Heart left ventricle (tissue), 16 donors: ENCODE results near the gene C19orf73. TPM values are rescaled to one million over a fixed set of nuclear protein-coding genes. Genes with fewer than 3 reads are reported as not detected.

Experiments
- ATAC-seq, 4 donors: fragments of 200-7000 bp; cut with Tn5 transposase; one replicate each; pipeline ENCODE4 v1.9.1; 2020 to 2022; ENCODE audit warnings: moderate library complexity in 4 of 4, mild to moderate bottlenecking in 3 of 4, moderate number of reproducible peaks in 1 of 4
- DNase-seq, 5 donors: peaks; one replicate each; pipeline ENCODE4 v3.0.0-alpha.2; 2020
- H3K27ac ChIP-seq, 12 donors: fragments of 200-600 bp; sonication (generic) in 4 of 12; one replicate each; pipeline versions ENCODE4 v1.5.0 to v1.8.0; 2016 to 2022; ENCODE audit warnings: mild to moderate bottlenecking in 2 of 12
- H3K27me3 ChIP-seq, 9 donors: fragments of 200-600 bp; sonication (generic) in 2 of 9; one replicate each; pipeline versions ENCODE4 v1.5.1 to v1.8.0; 2016 to 2022; ENCODE audit warnings: mild to moderate bottlenecking in 3 of 9
- H3K36me3 ChIP-seq, 9 donors: fragments of 200-600 bp; sonication (generic) in 2 of 9; one replicate each; pipeline versions ENCODE4 v1.5.0 to v1.8.0; 2018 to 2022; ENCODE audit warnings: mild to moderate bottlenecking in 2 of 9
- H3K4me1 ChIP-seq, 12 donors: fragments of 200-600 bp; sonication (generic) in 4 of 12; one replicate each; pipeline versions ENCODE4 v1.5.0 to v1.8.0; 2016 to 2022; ENCODE audit warnings: mild to moderate bottlenecking in 3 of 12
- H3K4me3 ChIP-seq, 12 donors: fragments of 200-600 bp; sonication (generic) in 4 of 12; one replicate each; pipeline versions ENCODE4 v1.5.0 to v1.8.0; 2017 to 2022; ENCODE audit warnings: mild to moderate bottlenecking in 9 of 12, moderate library complexity in 4 of 12
- H3K9me3 ChIP-seq, 12 donors: fragments of 200-600 bp; sonication (generic) in 4 of 12; one replicate each; pipeline versions ENCODE4 v1.5.0 to v1.8.0; 2016 to 2022; ENCODE audit warnings: mild to moderate bottlenecking in 1 of 12
- CTCF ChIP-seq, 12 donors: fragments of 200-600 bp; sonication (generic) in 4 of 12; IDR thresholded peaks; one replicate each; pipeline versions ENCODE4 v1.5.0 to v1.8.0; 2018 to 2022; ENCODE audit warnings: antibody characterized with exemption in 12 of 12, mild to moderate bottlenecking in 5 of 12
- POLR2A ChIP-seq, 2 donors: fragments of 450-650 bp; IDR thresholded peaks; one replicate each; pipeline ENCODE4 v1.6.1; 2017; ENCODE audit warnings: antibody characterized with exemption in 2 of 2, mild to moderate bottlenecking in 2 of 2, moderate library complexity in 2 of 2
- WGBS, 4 donors: extraction: QIAGEN DNeasy Blood & Tissue Kit in 2 of 4; methylation state at CpG; one replicate each; pipeline versions ENCODE4 v1.1.5 to v1.1.7; 2013 to 2018; 5-methylcytosine and 5-hydroxymethylcytosine counted together
- intact Hi-C, 10 donors: fragments of 100-400 bp; cut with DNase I; formaldehyde crosslinking; loops; one replicate each; pipeline versions ENCODE4 v1.11.1 to v1.14.2; 2022
- polyA plus RNA-seq, 2 donors: library from polyadenylated mRNA; stranded (reverse); fragments of 200-250 nt; gene quantifications; one replicate each; pipeline ENCODE4 v1.2.3, GENCODE V29; 2013
- total RNA-seq, 9 donors: library from RNA; depleted of rRNA in 2 of 9; stranded (reverse); fragments of >200 nt in 2 of 9; fragmentation: NEBNext Ultra II Directional in 3 of 9; extraction: Animal tissue kit (Norgen Biotek cat#: 25700) in 3 of 9; gene quantifications; one replicate each; pipeline versions ENCODE4 v1.1.0 to v1.2.4, GENCODE V29; 2016 to 2023
- donor health status: ischemic (EF 13 %, LVEDD 7.1; RV severe dilation, severe dysfunction).
- donor health status: healthy with polysubstance abuse.
- donor health status: DM: no; HTN: yes; CAD: no.
- donor health status: DM: no; HTN: no; CAD: no.
- donor health status: ischemic (EF 25% LVEDD 6.9; RV normal size, moderate dysfunction).
- donor health status: ischemic (EF 25% LVEDD 5.7; RV mildly dilated, moderate dysfunction).
- donor health status: healthy.
- donor health status: DM: yes; HTN: yes; CAD: no.
- donor health status: ischemic (EF 35%, LVEDD 5.7; RV mildly dilated, moderate dysfunction).
- donor health status: nonischemic (EF 11% LVEDD 7.7; RV severe dilation, severe dysfunction).
- donor health status: DM: yes; HTN: yes; CAD: no.
- donor health status: PGD.
- donor health status: ischemic (EF 29% LVEDD 5.4; RV normal size, mild dysfunction).
- donor health status: nonischemic (EF 23%, LVEDD 6.1; RV moderate dilation, normal function).

C19orf73 gene
- total and polyA plus RNA-seq, 11 donors: 0.69 to 3.8 (median 1.4) TPM

DNA sequence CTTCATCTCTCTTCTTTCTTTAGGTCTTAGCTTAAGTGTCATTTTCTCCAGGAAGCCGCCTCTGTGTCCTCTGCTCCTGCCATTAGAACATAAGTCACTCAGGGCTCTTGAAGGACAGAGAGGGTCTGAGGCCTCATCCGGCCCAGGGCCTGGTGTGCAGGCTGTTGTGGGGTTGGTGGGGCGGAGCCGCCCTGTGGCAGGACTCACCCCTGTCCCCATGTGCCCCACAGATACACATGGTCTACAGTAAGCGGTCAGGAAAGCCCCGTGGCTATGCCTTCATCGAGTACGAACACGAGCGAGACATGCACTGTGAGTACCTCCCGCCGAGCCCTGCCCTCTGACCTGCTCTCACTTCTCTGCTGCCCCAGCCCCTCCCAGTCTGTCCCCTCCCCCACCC is 17.8 kb downstream of the C19orf73 start:
- Histone ChIP-seq H3K27me3 (no peaks in the 10 kb centered on the region), H3K27ac (no peak overlapping the region), H3K4me3 (no peak overlapping the region), H3K4me1 (peaks cover 0 to 11% (median 5%) of the 10 kb centered on the region in 12 donors), H3K36me3 (peaks cover 0 to 100% (median 87%) of the 10 kb centered on the region in 9 donors), H3K9me3 (no peaks in the 10 kb centered on the region)
- TF ChIP-seq POLR2A (IDR thresholded peaks at IDR 0.05): no peak
- TF ChIP-seq CTCF (IDR thresholded peaks at IDR 0.05): no peak
- intact Hi-C loops: no loop called here
- DNase-seq (no peak), ATAC-seq (no peak)
- whole genome bisulfite sequencing, 4 donors: 87% methylated on average over 12 of the region's 12 CpGs

- Histone ChIP-seq H3K4me1 (peaks cover 0 to 32% (median 19%) of the 10 kb centered on the region in 12 donors), H3K27ac (no peak overlapping the region), H3K36me3 (peaks cover 0 to 99% (median 81%) of the 10 kb centered on the region in 9 donors), H3K27me3 (no peaks in the 10 kb centered on the region), H3K9me3 (no peaks in the 10 kb centered on the region), H3K4me3 (no peak overlapping the region)
- WGBS, 4 donors: 72 to 85% (median 76%) methylated on average over 4 of the region's 4 CpGs
- intact Hi-C loops: loop anchor here in 9 of 10 donors (1.0 to 5.0 kb wide), 6 partner anchors 47 to 110 kb away; no protein-coding TSS in a partner anchor
- DNase-seq: no peak
- TF ChIP-seq POLR2A (IDR thresholded peaks at IDR 0.05): no peak
- TF ChIP-seq CTCF (IDR thresholded peaks at IDR 0.05): no peak
- no peak for ATAC-seq
Measured at GRCh38 chr19:49098795-49099194, 20.1 kb downstream of the C19orf73 start.

GRCh38 chr19:49097453-49098288 is 21.3 kb downstream of the C19orf73 start:
- Histone ChIP-seq H3K4me1 (peaks cover 0 to 32% (median 19%) of the 10 kb centered on the region in 12 donors), H3K4me3 (no peak overlapping the region), H3K36me3 (peaks cover 0 to 99% (median 92%) of the 10 kb centered on the region in 9 donors), H3K27me3 (no peaks in the 10 kb centered on the region), H3K9me3 (no peaks in the 10 kb centered on the region), H3K27ac (no peak overlapping the region)
- ATAC-seq: peak; percentile 37 to 66 (median 57)
- peak; percentile 97 to 100 (median 99) for TF ChIP-seq CTCF (IDR thresholded peaks at IDR 0.05)
- TF ChIP-seq POLR2A (IDR thresholded peaks at IDR 0.05): no peak
- intact Hi-C loops: loop anchor here (1.0 to 5.0 kb wide), 9 partner anchors 17 to 111 kb away; partner anchors contain the start of gene LIN7B (in 1 of the 10)
- 40 to 47% (median 45%) methylated on average over 7 to 8 of the region's 8 CpGs for whole genome bisulfite sequencing, 4 donors
- peak; percentile 54 to 73 (median 62) for DNase-seq
